ENCODE data around the gene FCN1.

Gene FCN1

GRCh38 chr9:134950386-134951210 is 32.9 kb upstream of the FCN1 start:
- DNase-seq = no peak

DNA sequence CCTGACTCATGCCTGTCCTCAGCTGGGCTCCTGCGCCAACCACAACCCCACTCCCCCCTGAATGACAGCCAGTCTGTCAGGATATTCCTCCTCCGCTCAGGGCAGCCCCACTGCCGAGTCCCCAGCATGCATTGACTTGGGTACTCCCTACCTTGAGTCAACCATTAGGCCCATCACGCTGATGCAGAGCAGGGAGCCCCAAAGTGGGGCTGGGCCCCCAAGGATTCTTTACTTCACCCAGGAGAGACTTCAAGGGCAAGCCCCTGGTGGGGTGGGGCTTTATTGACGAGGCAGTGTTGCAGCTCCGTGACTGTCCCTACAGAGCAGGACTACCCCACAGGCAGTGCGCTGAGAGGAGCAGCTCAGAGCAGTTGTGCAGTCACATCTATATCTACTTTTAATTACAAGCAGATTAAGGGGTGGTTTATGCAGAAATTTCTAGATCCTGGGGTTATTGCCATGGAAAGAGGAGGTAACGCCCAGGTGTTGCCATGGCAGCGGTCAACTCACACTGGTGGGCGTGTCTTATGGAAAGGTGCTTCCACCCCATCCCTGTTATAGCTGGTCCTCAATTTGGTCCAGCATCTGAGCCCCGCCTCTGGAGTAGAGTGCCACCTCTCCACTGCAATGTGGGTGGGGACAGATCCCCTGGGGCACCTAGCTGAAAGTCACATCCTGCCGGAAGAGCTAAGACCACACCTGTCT is 32.1 kb upstream of the FCN1 start:
- DNase-seq = no peak

DNA sequence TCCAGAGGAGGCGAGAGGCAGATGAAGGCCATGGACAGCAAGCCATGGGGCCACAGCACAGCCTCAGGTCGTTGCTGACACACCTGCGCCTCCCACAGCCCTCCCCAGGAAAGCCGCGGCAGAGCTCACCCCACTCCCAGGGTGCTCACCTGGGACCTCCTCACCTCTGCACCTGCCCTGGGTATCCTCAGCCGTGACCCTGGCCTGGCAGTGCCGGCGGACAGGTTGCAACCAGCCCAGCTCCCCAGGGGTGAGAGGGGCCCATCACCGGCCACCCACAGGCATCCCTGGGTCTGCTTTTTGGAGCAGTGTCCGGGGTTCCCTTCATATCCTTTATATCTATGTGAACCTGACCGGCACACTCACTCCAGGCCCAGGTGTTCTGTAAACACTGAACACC is 30.4 kb upstream of the FCN1 start:
- DNase-seq = no peak

DNA sequence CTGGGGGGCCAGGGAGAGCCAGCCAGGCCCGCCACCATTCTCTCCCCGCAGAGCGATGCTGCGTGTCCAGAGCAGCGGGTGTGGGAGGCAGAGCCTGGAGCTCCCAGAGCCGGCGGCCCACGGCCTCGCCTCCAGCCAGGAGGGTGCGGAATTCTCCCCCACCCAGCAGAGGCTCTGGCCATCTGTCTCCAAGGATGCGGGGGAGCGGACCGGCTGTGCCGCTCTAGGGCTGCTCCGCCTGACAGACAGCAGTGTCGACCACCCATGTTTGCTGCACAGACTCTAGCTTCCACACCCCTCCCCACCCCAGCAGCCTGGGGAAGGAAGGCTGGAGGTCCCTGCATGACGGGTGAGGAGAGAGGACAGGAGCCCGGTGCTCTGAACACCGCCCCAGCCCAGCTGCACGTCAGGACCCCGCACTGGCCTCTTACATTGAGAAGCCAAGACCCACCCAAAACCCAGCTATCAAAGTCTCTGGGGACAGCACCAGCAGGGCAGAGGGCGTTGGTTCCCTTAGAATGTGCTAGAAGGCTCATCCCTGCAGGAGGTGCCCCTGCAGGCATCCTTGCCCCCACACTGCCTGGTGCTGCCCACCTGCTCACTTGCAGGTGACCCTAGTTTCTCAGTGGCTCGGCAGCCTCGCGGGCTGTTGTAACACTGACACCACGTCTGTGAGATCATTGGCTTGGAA is 29.7 kb upstream of the FCN1 start:
- DNase-seq = no peak

GRCh38 chr9:134946663-134947062 is 29.0 kb upstream of the FCN1 start:
- DNase-seq = no peak

GRCh38 chr9:134945509-134946275 is 28.0 kb upstream of the FCN1 start:
- no peak for DNase-seq

- no peak for DNase-seq
Measured at GRCh38 chr9:134944916-134945315, 27.2 kb upstream of the FCN1 start.

- DNase-seq = no peak
Measured at GRCh38 chr9:134944351-134944802, 26.7 kb upstream of the FCN1 start.

- DNase-seq = no peak
Measured at GRCh38 chr9:134943836-134944235, 26.1 kb upstream of the FCN1 start.

DNA sequence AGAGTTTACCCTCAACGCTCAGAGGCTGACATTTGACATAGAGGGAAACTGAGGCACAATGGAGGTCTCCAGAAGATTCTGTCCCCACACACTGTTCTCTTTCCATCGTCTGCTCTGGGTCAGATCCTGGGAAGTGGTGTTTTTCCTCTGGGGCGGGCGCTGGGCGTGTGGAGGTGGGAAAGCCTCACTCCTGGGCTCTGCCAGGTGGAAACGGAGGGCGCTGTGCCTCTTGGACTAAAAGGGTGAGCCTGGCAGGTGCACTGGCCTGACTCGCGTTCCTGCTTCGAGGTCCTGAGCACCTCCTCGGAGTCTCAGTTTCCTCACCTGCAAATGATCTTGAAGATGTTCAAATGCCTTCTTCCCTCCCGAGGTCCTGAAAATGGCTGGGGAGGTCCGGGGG is 25.7 kb upstream of the FCN1 start:
- DNase-seq = no peak

- DNase-seq = no peak
Measured at GRCh38 chr9:134942788-134943184, 25.1 kb upstream of the FCN1 start.

GRCh38 chr9:134942011-134942787 is 24.5 kb upstream of the FCN1 start:
- no peak for DNase-seq

GRCh38 chr9:134940236-134941208 is 22.8 kb upstream of the FCN1 start:
- no peak for DNase-seq

DNA sequence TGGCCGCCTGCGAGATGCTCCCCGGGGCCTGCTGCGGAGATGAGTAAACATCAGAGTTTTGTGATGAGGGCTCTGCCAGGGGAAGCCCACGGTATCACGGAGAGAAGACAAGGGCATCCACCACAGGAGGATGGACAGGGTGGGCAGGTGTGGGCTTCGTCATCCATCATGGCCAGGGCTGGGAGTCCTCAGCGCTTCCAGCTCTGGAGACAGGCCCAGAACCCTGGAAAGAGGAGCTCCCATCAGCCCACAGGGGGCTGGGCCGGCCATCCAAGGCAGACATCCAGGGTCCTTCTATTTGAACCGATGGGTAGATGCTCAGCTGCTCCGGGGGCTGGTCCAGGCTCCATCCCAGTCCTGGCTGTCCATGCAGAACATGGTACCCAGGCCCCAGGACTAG is 22.1 kb upstream of the FCN1 start:
- DNase-seq = no peak

DNA sequence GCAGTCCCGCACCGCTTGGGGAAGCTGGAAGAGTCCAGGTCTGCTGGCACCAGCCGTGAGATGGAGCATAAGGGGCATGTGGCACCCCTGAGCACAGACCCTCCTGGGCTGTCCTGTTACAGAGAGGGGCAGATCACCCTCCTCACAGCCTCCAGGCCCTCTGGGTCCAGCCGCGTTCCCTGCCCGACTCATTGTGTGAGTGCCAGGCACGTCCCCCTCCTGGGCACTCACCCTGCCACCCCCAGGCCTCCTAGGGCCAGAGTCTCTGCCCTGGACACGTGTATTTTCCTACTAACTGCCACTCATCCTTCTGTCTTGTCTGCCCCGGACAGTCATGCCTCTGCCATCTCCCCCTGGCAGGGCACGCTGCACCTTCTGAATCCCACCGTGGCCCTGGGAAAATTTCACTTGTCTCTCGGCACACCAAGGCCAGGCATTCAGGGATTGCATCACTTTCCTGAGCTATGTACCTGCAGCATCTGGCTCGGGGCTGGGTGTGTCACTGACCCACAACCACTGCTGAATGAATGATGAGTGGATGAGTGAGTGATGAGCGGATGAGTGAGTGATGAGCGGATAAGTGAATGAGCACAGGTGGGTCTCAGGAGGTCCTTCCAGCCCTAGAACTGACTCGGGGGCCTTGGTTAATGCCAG is 21.5 kb upstream of the FCN1 start:
- DNase-seq = no peak

GRCh38 chr9:134938346-134939079 is 20.8 kb upstream of the FCN1 start:
- DNase-seq = no peak

DNA sequence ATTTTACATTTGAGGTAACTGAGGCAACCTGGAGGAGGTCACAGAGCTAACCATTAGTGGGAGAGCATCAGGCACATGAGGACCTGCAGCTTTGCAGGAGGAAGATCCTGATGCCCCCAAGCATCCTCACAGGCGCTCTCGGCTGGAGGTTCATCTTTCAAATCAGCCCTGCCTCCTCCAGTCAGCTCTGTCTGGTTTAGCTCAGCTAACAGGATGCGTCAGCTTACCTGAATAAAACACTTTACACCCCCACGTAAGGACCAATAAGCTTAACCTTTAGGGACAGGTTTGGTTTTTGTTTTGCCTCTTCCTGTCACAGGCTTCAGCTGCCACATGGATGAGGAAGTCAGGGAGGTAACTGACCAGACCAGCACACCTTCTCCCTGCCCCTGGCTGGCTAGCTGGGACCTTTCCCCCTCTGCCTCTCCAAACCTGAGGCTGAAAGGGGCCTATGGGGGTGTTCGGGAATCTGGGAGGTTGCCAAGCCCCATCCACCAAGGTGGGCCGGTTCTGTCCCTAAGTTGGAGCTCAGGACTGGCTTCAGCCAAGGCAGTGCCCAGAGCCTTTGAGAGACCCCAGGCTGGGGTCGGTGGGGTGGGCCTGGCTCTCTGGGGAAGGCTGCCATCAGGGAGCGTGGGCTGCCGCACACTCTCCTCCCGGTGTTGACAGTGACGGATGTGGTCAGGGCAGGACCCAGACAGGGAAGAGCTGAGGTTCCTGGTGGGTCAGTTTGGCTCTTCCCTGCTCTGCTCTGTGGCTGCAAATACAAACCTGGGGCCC is 20.0 kb upstream of the FCN1 start:
- no peak for DNase-seq

DNA sequence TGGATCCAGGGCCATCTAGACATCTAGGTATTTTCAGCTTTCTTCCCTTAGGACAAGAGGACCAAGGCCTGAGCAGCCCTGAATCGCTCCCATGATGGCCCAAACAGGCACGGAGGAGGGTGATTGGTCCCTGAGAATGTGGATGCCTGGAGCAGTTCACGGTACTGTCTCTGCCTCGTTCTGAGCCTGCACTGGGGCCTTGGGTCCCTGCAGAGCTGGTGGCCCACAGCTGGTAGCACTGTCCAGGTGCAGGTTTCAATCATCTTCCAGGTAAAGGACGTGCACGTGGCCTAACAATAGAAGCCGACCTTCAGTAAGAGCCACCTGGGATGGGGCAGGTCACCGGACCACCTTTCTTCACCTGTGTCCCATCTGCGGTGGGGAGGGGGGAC is 19.4 kb upstream of the FCN1 start:
- no peak for DNase-seq

All from activated CD4-positive, alpha-beta T cell treated with anti-CD3 and anti-CD28 coated beads for 1 hour (primary cell).